Measurements from ENCODE around the gene TSC22D1.
"Not testable (repeated sequence)": the region's sequence is repeated elsewhere in the genome, so short reads cannot be mapped to it uniquely, and the experiment has no call there.

Gene TSC22D1

DNA sequence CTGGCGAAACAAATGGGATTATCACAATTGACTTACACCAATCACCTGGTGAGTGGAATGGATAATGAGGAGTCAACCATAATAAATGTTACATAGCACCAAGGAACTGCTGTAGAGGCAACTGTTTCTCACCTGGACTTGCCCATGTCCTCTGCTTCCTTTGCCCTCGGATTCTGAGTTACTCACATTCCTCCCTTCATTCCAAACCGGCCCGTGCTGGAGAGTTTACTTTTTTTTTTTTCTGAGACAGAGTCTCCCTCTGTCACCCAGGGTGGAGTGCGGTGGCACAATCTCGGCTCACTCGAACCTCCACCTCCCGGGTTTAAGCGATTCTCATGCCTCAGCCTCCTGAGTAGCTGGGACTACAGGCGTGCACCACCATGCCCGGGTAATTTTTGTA is 41.5 kb upstream of the TSC22D1 start:
- TF ChIP-seq, protein P1, sequence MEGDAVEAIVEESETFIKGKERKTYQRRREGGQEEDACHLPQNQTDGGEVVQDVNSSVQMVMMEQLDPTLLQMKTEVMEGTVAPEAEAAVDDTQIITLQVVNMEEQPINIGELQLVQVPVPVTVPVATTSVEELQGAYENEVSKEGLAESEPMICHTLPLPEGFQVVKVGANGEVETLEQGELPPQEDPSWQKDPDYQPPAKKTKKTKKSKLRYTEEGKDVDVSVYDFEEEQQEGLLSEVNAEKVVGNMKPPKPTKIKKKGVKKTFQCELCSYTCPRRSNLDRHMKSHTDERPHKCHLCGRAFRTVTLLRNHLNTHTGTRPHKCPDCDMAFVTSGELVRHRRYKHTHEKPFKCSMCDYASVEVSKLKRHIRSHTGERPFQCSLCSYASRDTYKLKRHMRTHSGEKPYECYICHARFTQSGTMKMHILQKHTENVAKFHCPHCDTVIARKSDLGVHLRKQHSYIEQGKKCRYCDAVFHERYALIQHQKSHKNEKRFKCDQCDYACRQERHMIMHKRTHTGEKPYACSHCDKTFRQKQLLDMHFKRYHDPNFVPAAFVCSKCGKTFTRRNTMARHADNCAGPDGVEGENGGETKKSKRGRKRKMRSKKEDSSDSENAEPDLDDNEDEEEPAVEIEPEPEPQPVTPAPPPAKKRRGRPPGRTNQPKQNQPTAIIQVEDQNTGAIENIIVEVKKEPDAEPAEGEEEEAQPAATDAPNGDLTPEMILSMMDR (IDR thresholded peaks at IDR 0.05) = no peak

DNA sequence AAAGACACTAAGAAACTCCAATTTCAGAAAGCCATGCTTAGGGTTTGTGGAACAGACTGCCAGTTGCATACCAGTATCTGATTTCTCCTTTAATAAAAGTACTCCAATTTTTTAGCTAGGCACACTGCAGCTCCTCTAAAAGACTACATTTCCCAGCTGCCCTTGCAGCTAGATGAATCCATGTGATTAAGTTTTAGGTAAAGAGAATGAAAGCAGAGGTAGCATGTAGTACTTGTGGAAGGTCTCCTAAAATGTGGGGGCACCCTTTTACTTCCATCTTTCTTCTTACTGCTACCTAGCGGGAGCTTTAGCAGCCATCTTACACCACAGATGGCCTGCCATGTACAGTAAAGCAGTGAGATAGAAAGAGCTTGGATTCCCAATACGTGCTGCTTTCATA is 33.0 kb upstream of the TSC22D1 start:
- no peak overlapping the region for H3K4me3 Mint-ChIP-seq
- H3K9me3 Mint-ChIP-seq = peaks cover 20% of the 10 kb centered on the region
- peaks cover 10% of the 10 kb centered on the region for H3K36me3 Mint-ChIP-seq (ENCODE audit: low read depth)
- no peaks in the 10 kb centered on the region for H3K4me1 Mint-ChIP-seq
- TF ChIP-seq, protein P1 (IDR thresholded peaks at IDR 0.05) = no peak
- peaks cover 2% of the 10 kb centered on the region for H3K27me3 Mint-ChIP-seq (ENCODE audit: low read depth, poor library complexity)
- DNase-seq = no peak
- no peak overlapping the region for H3K27ac Mint-ChIP-seq

More for the DNA sequence above, 41.5 kb upstream of the TSC22D1 start:
- H3K27ac Mint-ChIP-seq = no peak overlapping the region
- no peak for DNase-seq
- H3K4me1 Mint-ChIP-seq = no peaks in the 10 kb centered on the region
- H3K9me3 Mint-ChIP-seq = no peaks in the 10 kb centered on the region
- peaks cover 5% of the 10 kb centered on the region for H3K27me3 Mint-ChIP-seq (ENCODE audit: low read depth, poor library complexity)
- H3K36me3 Mint-ChIP-seq (ENCODE audit: low read depth) = no peaks in the 10 kb centered on the region
- H3K4me3 Mint-ChIP-seq = no peak overlapping the region

DNA sequence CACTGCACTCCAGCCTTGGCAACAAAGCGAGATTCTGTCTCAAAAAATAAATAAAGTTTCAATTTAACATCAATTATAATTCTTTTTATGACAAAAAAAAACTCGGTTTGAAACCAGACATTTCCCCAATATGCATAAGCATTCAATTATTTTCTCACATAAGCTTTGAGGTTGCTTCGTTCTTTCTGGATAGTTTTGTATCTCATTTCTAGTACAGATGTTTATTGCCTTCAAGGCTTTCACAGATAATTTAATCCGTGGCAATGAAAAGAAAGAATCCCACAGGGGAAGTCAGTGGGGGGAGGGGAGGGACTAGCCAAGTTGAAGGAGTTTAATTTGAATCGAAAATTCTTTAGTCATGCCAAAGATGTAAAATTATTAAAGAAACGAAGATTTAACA is 29.6 kb upstream of the TSC22D1 start:
- DNase-seq = no peak
- no peaks in the 10 kb centered on the region for H3K27me3 Mint-ChIP-seq (ENCODE audit: low read depth, poor library complexity)
- H3K9me3 Mint-ChIP-seq = peaks cover 13% of the 10 kb centered on the region
- H3K4me3 Mint-ChIP-seq = no peak overlapping the region
- no peak overlapping the region for H3K27ac Mint-ChIP-seq
- no peaks in the 10 kb centered on the region for H3K4me1 Mint-ChIP-seq
- TF ChIP-seq, protein P1 (IDR thresholded peaks at IDR 0.05) = no peak
- H3K36me3 Mint-ChIP-seq (ENCODE audit: low read depth) = peaks cover 8% of the 10 kb centered on the region

GRCh38 chr13:44605275-44605674 is 29.1 kb upstream of the TSC22D1 start:
- H3K36me3 Mint-ChIP-seq (ENCODE audit: low read depth) = peaks cover 4% of the 10 kb centered on the region
- no peak overlapping the region for H3K27ac Mint-ChIP-seq
- peaks cover 8% of the 10 kb centered on the region for H3K9me3 Mint-ChIP-seq
- no peak overlapping the region for H3K4me3 Mint-ChIP-seq
- no peaks in the 10 kb centered on the region for H3K27me3 Mint-ChIP-seq (ENCODE audit: low read depth, poor library complexity)
- DNase-seq = no peak
- TF ChIP-seq, protein P1 (IDR thresholded peaks at IDR 0.05) = no peak
- H3K4me1 Mint-ChIP-seq = no peaks in the 10 kb centered on the region

DNA sequence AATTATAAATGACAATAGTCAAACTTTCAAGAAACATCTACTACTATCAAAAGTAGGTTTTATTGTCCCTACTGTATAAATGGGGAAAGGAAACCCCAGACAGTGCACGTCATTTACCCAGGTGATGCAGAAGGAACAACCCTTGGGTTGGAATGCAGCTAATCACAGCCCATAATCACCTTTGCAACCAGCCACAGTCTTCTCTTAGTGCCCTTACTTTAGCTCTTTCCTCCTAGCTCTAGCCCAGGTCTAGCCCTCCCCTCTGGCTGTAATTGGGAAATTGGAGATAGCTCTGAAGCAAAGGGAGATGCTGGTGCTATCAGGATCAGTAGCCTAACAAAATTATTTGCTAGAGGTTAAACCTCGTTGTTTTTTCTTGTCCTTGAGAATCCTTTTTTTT is 25.5 kb upstream of the TSC22D1 start:
- Mint-ChIP-seq H3K4me3 (no peak overlapping the region), H3K4me1 (no peaks in the 10 kb centered on the region), H3K27ac (no peak overlapping the region), H3K27me3 (ENCODE audit: low read depth, poor library complexity) (no peaks in the 10 kb centered on the region), H3K9me3 (peaks cover 7% of the 10 kb centered on the region), H3K36me3 (ENCODE audit: low read depth) (no peaks in the 10 kb centered on the region)
- TF ChIP-seq, protein P1 (IDR thresholded peaks at IDR 0.05) = no peak
- no peak for DNase-seq

GRCh38 chr13:44593861-44594592 is 17.9 kb upstream of the TSC22D1 start:
- H3K9me3 Mint-ChIP-seq = peaks cover 33% of the 10 kb centered on the region
- H3K4me3 Mint-ChIP-seq; H3K27me3 Mint-ChIP-seq (ENCODE audit: low read depth, poor library complexity); H3K27ac Mint-ChIP-seq; DNase-seq; H3K36me3 Mint-ChIP-seq (ENCODE audit: low read depth); H3K4me1 Mint-ChIP-seq: not testable (repeated sequence)

Data from nephron progenitor cell (in vitro differentiated cells).